GM12878 (cell line): Measurements from ENCODE around the gene MXI1. TPM values are rescaled to one million over a fixed set of nuclear protein-coding genes. Genes with fewer than 3 reads are reported as not detected.

Experiments
- ATAC-seq: fragments of 200-7000 bp; cut with Tn5 transposase; 3 replicates; pipeline ENCODE4 v1.9.1; 2020; ENCODE audit warnings: mild to moderate bottlenecking, moderate library complexity
- BruUV-seq: library from RNA; stranded (reverse); fragments of 400-500 nt; replicated peaks from 2 replicates; lab custom pipeline; 2021; lab: Mats Ljungman, UMichigan
- CTCF ChIA-PET: fragments of 300-600 bp; sonication (Branson Sonifier 250); formaldehyde crosslinking; extraction: SDS; loops from one replicate; lab custom pipeline; 2021; ENCODE audit warnings: inconsistent platforms; lab: Yijun Ruan, JAX
- POLR2A ChIA-PET: fragments of 350-600 bp; formaldehyde crosslinking; extraction: SDS; loops from one replicate; lab custom pipeline; 2021; ENCODE audit warnings: inconsistent platforms; lab: Charles Lee
- RAD21 ChIA-PET: fragments of 300-600 bp; sonication (Branson Sonifier 250); formaldehyde crosslinking; loops from one replicate; lab custom pipeline; 2023; ENCODE audit warnings: antibody characterized with exemption; ENCODE audit not compliant: unreplicated experiment; lab: Charles Lee
- SMC1A ChIA-PET: fragments of 300-600 bp; sonication (Branson Sonifier 250); formaldehyde crosslinking; loops from one replicate; lab custom pipeline; 2023; ENCODE audit not compliant: unreplicated experiment, uncharacterized antibody; lab: Charles Lee
- DNase-seq: peaks from one replicate; pipeline ENCODE4 v3.0.0-alpha.2; 2011; ENCODE audit warnings: low read depth, low spot score
- FAIRE-seq: peaks from 3 replicates; lab custom pipeline; 2011; peaks lifted over from hg19 to GRCh38; lab: Jason Lieb, UNC
- H2AFZ ChIP-seq: 2 replicates; pipeline ENCODE4 v1.6.0; 2011; ENCODE audit warnings: low read depth, low read length, control low read depth; ENCODE audit not compliant: control insufficient read depth
- H3K27ac ChIP-seq: 2 replicates; pipeline ENCODE4 v1.5.1; 2011; ENCODE audit warnings: control low read depth; ENCODE audit not compliant: control insufficient read depth, insufficient read depth
- H3K27me3 ChIP-seq, 2 experiments: replicated peaks in 1 of 2; 2 replicates each; pipeline versions ENCODE4 v1.6.0 to v1.6.1; 2011; ENCODE audit warnings: low read length in 1 of 2; ENCODE audit not compliant: control insufficient read depth in 2 of 2, insufficient read depth in 2 of 2
- H3K36me3 ChIP-seq, 2 experiments: 2 replicates each; pipeline ENCODE4 v1.5.1; 2011; ENCODE audit warnings: low read length in 1 of 2; ENCODE audit not compliant: control insufficient read depth in 2 of 2, insufficient read depth in 2 of 2
- H3K4me1 ChIP-seq: 2 replicates; pipeline ENCODE4 v1.6.1; 2011; ENCODE audit warnings: mild to moderate bottlenecking, low read length, moderate library complexity, mixed read lengths; ENCODE audit not compliant: control insufficient read depth, insufficient read depth
- H3K4me2 ChIP-seq: 2 replicates; pipeline ENCODE4 v1.6.0; 2011; ENCODE audit warnings: control low read depth; ENCODE audit not compliant: control insufficient read depth, insufficient read depth
- H3K4me3 ChIP-seq: fragments of 200-600 bp; sonication (generic); 2 replicates; pipeline ENCODE4 v1.5.1; 2016
- H3K79me2 ChIP-seq: 2 replicates; pipeline ENCODE4 v1.6.0; 2011; ENCODE audit warnings: low read length; ENCODE audit not compliant: control insufficient read depth, insufficient read depth
- H3K9ac ChIP-seq: 2 replicates; pipeline ENCODE4 v1.8.0; 2011; ENCODE audit warnings: low read length, control low read depth, mixed read lengths; ENCODE audit not compliant: control insufficient read depth, insufficient read depth
- H3K9me3 ChIP-seq: replicated peaks from 3 replicates; pipeline ENCODE4 v1.5.1; 2011; ENCODE audit warnings: mild to moderate bottlenecking, low read length; ENCODE audit not compliant: control insufficient read depth, insufficient read depth
- H4K20me1 ChIP-seq: 2 replicates; pipeline ENCODE4 v1.6.0; 2011; ENCODE audit not compliant: control insufficient read depth, insufficient read depth
- BCL3 ChIP-seq: IDR thresholded peaks from 2 replicates; pipeline ENCODE4 v1.6.1; 2011; ENCODE audit warnings: borderline replicate concordance, low read depth, mild to moderate bottlenecking, moderate library complexity, low read length; ENCODE audit not compliant: insufficient read depth, poor library complexity, severe bottlenecking
- CBX5 ChIP-seq: sonication (generic); IDR thresholded peaks from 2 replicates; pipeline ENCODE4 v1.6.1; 2016; ENCODE audit warnings: low read depth, moderate library complexity, mild to moderate bottlenecking, inconsistent platforms
- GATAD2B ChIP-seq: fragments of 450-650 bp; conservative IDR thresholded peaks from 2 replicates; pipeline ENCODE4 v1.6.1; 2017; ENCODE audit warnings: low read depth, mild to moderate bottlenecking, moderate library complexity
- IKZF1 ChIP-seq: fragments of 450-650 bp; conservative IDR thresholded peaks from 2 replicates; pipeline ENCODE4 v1.6.1; 2017; ENCODE audit warnings: antibody characterized with exemption, mild to moderate bottlenecking
- KLF5 ChIP-seq: fragments of 450-650 bp; IDR thresholded peaks from 2 replicates; pipeline ENCODE4 v1.6.1; 2014; ENCODE audit warnings: mild to moderate bottlenecking; ENCODE audit not compliant: partially characterized antibody
- PAX5 ChIP-seq: IDR thresholded peaks from 2 replicates; pipeline ENCODE4 v1.6.1; 2011; ENCODE audit warnings: low read depth, low read length, borderline replicate concordance
- ZNF217 ChIP-seq: fragments of 450-650 bp; IDR thresholded peaks from 2 replicates; pipeline ENCODE4 v1.6.1; 2017; ENCODE audit warnings: antibody characterized with exemption, mild to moderate bottlenecking
- WGBS: methylation state at CpG from one replicate; pipeline ENCODE4 v1.1.6; 2016; ENCODE audit warnings: low lambda C conversion rate; ENCODE audit not compliant: insufficient replicate concordance, insufficient coverage; ENCODE audit errors: missing lambda C conversion rate; 5-methylcytosine and 5-hydroxymethylcytosine counted together
- in situ Hi-C: fragments of 300-500 bp; cut with MboI; formaldehyde crosslinking; loops from 9 replicates; pipeline ENCODE4 v1.14.3; 2018; ENCODE audit warnings: mixed read lengths
- intact Hi-C: fragments of 100-400 bp; cut with micrococcal nuclease; formaldehyde crosslinking; loops from one replicate; pipeline ENCODE4 v1.14.2; 2022; ENCODE audit not compliant: unreplicated experiment
- polyA plus RNA-seq, 11 experiments: library from polyadenylated mRNA; depleted of rRNA in 4 of 11; unstranded in 6 of 11; stranded (reverse) in 5 of 11; fragments of >200 nt; fragmentation: Nextera tagmentation in 4 of 11; fragmentation: Illumina TruSeq in 1 of 11; extraction: Ambion mirVana in 4 of 11; extraction: Trizol in 1 of 11; gene quantifications; 1 replicate in 1 of 11; 2 replicates in 10 of 11; pipeline versions ENCODE4 v1.2.1 to v1.2.3, GENCODE V29; 2011 to 2016; ENCODE audit warnings: inconsistent platforms in 2 of 11, missing spikeins in 2 of 11, low read depth in 1 of 11
- total RNA-seq, 4 experiments: library from RNA; depleted of rRNA in 3 of 4; stranded (reverse); fragments of >200 nt in 3 of 4; fragmentation: Illumina TruSeq in 1 of 4; extraction: Trizol in 1 of 4; gene quantifications; 2 replicates each; pipeline versions ENCODE4 v1.2.1 to v1.2.3, GENCODE V29; 2013 to 2021

The MXI1 gene
- total and polyA plus RNA-seq, 10 of the 15 experiments (the other 5 are each of a cell fraction or from before 2014, with no cell fraction given) = 0.23 to 8.0 (median 0.41) TPM

- no peak overlapping the region for H3K4me2 ChIP-seq
- intact Hi-C loops (no loop called here), in situ Hi-C loops (no loop called here)
- WGBS = 95% methylated on average over 1 of the region's 1 CpG
- DNase-seq (no peak), FAIRE-seq (peak; percentile 77), ATAC-seq (no peak)
- no peak overlapping the region for H3K4me3 ChIP-seq
- no peaks in the 10 kb centered on the region; a peak in 1 of 4 replicates for H3K27me3 ChIP-seq
- POLR2A ChIA-PET = no interaction called here
- H4K20me1 ChIP-seq = no peaks in the 10 kb centered on the region
- H2AFZ ChIP-seq = no peak overlapping the region
- H3K9ac ChIP-seq = no peak overlapping the region
- TF ChIP-seq BCL3 (no peak), KLF5 (no peak), CBX5 (no peak), IKZF1 (no peak), PAX5 (no peak), ZNF217 (no peak), GATAD2B (no peak)
- H3K79me2 ChIP-seq = no peaks in the 10 kb centered on the region
- H3K9me3 ChIP-seq = no peaks in the 10 kb centered on the region
- no TSS peak for BruUV-seq
- no peaks in the 10 kb centered on the region for H3K36me3 ChIP-seq
- SMC1A ChIA-PET = interaction anchor here (1.3 to 1.7 kb wide), 2 partner anchors 13 to 15 kb away, joined by 3 to 4 read pairs; no protein-coding TSS in a partner anchor
- CTCF ChIA-PET = interaction anchor here (0.7 to 1.5 kb wide), 3 partner anchors 9 to 45 kb away, joined by 3 to 4 read pairs (median 3); no protein-coding TSS in a partner anchor
- no peaks in the 10 kb centered on the region for H3K4me1 ChIP-seq
- RAD21 ChIA-PET = no interaction called here
- H3K27ac ChIP-seq = no peak overlapping the region
These were observed 26.4 kb downstream of the MXI1 start for GRCh38 chr10:110233846-110234245.
